VCaP (cell line): ENCODE results near the gene PDE4D.

Experiments
- H3K27ac ChIP-seq: fragments of 450-650 bp; 2 replicates; pipeline ENCODE4 v1.5.1; 2017
- CTCF ChIP-seq: fragments of 450-650 bp; conservative IDR thresholded peaks from 2 replicates; pipeline ENCODE4 v1.5.1; 2017; ENCODE audit warnings: mild to moderate bottlenecking, moderate library complexity

PDE4D gene

DNA sequence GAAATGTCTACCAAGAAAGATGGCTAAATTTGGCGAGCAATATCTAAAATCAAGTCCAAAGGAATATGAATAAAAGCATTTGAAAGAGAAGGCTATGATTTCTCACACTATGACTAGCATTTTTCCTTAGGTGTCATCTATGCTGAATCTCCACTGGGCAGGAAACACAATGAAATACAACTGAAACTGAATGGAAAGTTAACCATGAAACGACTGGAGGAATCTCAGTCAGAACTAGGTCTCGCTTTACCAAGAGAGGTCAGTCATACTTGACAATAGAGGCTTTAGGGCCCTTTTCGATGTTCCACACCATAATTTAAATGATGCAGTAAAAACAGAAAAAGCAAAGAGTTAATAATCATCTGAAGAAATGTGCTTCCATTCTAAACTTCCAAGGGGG, 339.0 kb downstream of the PDE4D start:
- H3K27ac ChIP-seq, result no peak overlapping the region
- no peak for TF ChIP-seq CTCF

GRCh38 chr5:59553992-59554391, 339.5 kb downstream of the PDE4D start:
- no peak for TF ChIP-seq CTCF
- no peak overlapping the region for H3K27ac ChIP-seq

DNA sequence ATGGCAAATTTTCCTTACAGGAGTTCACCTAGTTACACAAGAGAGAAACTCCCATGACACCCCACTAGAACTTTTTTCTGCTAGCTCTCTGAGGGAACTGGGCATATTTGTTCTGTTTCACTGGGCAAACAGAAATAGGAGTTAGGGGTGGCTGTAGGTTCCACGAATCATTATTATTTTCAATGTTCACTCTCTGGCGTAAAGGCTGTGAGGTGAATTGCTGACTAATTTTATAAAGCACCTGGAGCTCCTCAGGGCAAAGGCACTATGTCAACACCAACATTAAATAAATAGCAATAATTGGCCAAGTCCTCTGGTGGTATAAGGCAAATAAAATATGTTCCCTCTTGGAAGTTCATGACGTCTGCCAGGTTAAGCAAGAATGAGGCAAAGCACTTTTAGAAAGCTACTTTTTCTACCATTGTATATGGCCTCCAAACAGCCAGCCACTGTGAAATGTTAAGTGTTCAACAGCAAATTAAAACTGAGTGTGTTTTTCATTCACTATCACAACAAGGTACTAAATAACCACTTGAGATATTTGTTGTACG, 344.6 kb downstream of the PDE4D start:
- no peak for TF ChIP-seq CTCF
- H3K27ac ChIP-seq, result peak overlapping the region; percentile 52

GRCh38 chr5:59547731-59548130, 345.8 kb downstream of the PDE4D start:
- peak overlapping the region; percentile 52; the same call in 1 of the 2 replicates for H3K27ac ChIP-seq
- TF ChIP-seq CTCF, result no peak

DNA sequence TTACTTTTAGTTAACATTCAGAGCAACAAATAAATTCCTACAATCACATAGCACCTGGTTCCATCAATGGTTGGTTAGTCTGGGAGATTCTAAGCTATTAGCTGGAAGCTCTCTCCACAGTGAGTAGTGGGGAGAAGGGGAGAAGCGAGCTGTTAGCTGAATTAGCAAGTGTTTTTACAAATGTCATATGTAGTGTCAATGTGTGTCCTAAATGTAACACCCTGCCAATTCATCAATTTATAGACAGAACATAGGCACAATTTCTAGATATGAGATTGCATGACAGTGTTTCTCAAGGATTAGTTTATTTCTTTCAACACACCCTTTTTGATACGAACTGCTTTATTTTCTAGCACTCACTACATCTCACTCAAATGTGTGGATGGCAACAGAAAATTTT, 349.0 kb downstream of the PDE4D start:
- H3K27ac ChIP-seq, result no peak overlapping the region
- TF ChIP-seq CTCF, result no peak

DNA sequence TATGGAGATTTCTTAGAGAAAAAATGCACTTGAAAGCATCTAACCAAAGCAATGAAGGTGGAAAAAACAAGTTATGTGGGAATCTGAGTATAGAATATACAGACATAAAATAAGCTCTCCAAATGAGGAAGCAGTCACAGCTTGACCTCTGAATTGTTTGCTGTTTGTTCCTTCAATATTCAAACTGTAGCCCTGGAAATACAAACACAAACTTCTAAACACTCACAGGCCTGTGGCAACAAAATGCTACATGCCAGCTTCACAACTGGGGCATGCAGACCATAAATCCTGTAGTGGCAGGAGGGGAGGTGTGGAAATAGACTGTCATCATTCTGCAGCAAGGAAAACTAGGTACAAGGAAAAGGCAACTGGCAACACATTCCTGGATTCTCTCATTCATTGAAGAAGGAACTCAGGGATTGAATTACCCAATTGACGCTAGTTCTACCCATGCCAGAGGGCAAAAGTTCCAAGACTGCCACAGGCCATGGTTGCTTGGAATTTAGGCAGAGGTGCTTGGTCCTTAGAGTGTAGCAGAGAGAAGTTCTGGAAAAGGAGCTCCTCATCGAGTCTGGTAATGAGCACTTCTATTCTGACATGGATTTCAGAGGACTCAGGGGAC, 349.6 kb downstream of the PDE4D start:
- TF ChIP-seq CTCF, result no peak
- peak overlapping the region; percentile 10 for H3K27ac ChIP-seq

DNA sequence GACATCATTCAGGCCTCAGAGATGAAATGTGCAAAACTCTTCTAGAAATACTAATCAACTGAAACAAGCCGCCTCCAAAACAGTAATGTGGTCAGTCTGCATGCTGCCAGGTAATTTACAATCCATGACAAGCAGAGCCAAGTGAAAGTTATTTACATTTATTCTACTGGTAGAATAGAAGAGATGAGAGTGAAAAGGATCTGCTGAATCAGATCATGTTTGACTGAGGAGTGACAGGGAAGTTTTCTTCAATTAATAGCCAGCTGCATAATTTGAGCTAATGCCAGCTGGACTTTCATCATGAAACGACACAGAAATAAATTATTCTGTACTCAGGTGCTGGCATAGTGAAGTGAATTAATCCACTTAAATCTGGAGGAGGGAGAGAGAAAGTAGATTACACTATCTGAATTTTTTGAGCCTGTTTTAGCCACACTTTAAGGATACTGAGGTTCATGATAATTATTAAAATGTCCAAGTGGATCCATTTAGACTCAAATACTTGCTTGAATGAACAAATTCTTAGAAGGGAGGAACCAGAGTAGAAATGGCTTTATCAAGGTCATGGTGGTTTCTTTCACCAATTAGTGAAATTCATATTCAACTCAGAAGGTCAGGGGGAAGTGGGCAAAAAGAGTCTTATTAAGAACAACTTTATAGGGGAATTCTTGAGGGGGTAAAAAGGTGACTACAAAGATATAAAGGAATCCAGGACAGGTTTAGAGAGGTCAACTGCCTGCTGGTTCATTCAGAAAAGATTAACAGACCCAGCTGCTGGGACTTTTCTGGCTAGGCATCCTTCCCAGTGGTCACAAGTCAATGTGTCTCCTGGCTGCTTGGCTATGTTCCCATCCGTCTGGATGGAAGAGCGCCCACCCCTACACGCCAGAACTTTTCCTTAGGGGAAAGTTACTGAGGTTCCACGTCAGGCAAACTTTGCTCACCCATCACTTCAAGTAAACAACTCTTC, 350.4 kb downstream of the PDE4D start:
- no peak for TF ChIP-seq CTCF
- peak overlapping the region; percentile 10 for H3K27ac ChIP-seq
